Sigmoid colon (tissue), 7 donors: ENCODE results near the gene PDE6G. TPM values are rescaled to one million over a fixed set of nuclear protein-coding genes. Genes with fewer than 3 reads are reported as not detected.

Experiments used
- DNase-seq: peaks from one replicate; pipeline ENCODE4 v3.0.0-alpha.2; 2019
- H3K27ac ChIP-seq, 4 donors: fragments of 200-600 bp; sonication (generic); one replicate each; pipeline ENCODE4 v1.5.1; 2016 to 2019; ENCODE audit warnings: mild to moderate bottlenecking in 1 of 4
- H3K27me3 ChIP-seq, 3 donors: fragments of 200-600 bp; sonication (generic); one replicate each; pipeline ENCODE4 v1.5.1; 2019; ENCODE audit warnings: mild to moderate bottlenecking in 1 of 3
- H3K36me3 ChIP-seq, 4 donors: fragments of 200-600 bp; sonication (generic); one replicate each; pipeline ENCODE4 v1.5.1; 2016 to 2019
- H3K4me1 ChIP-seq, 4 donors: fragments of 200-600 bp; sonication (generic); one replicate each; pipeline ENCODE4 v1.5.1; 2017 to 2019
- H3K4me3 ChIP-seq, 4 donors: fragments of 200-600 bp; sonication (generic); one replicate each; pipeline ENCODE4 v1.5.1; 2017 to 2019; ENCODE audit warnings: mild to moderate bottlenecking in 2 of 4, moderate library complexity in 1 of 4
- H3K9me3 ChIP-seq, 4 donors: fragments of 200-600 bp in 3 of 4; sonication (generic) in 3 of 4; one replicate each; pipeline versions ENCODE4 v1.5.1 to v1.6.1; 2013 to 2019
- EP300 ChIP-seq, 4 donors: sonication (generic); formaldehyde crosslinking; IDR thresholded peaks; one replicate each; pipeline ENCODE4 v1.6.1; 2017; ENCODE audit warnings: antibody characterized with exemption in 4 of 4
- POLR2A ChIP-seq, 2 donors: fragments of 450-650 bp; IDR thresholded peaks; one replicate each; pipeline ENCODE4 v1.6.1; 2016; ENCODE audit warnings: antibody characterized with exemption in 2 of 2, mild to moderate bottlenecking in 2 of 2, moderate library complexity in 2 of 2
- POLR2AphosphoS5 ChIP-seq, 4 donors: sonication (generic); formaldehyde crosslinking; IDR thresholded peaks; one replicate each; pipeline ENCODE4 v1.6.1; 2017; ENCODE audit warnings: antibody characterized with exemption in 4 of 4
- WGBS, 2 donors: extraction: QIAGEN DNeasy Blood & Tissue Kit; methylation state at CpG; one replicate each; pipeline ENCODE4 v1.1.7; 2013; 5-methylcytosine and 5-hydroxymethylcytosine counted together
- intact Hi-C: fragments of 100-400 bp; cut with DNase I; formaldehyde crosslinking; loops from one replicate; pipeline ENCODE4 v1.15.1; 2023
- polyA plus RNA-seq, 3 donors: library from polyadenylated mRNA; stranded (reverse); fragments of 200-250 nt; gene quantifications; one replicate each; pipeline ENCODE4 v1.2.3, GENCODE V29; 2013
- total RNA-seq, 4 donors: library from RNA; depleted of rRNA; stranded (reverse); fragments of >200 nt; gene quantifications; one replicate each; pipeline ENCODE4 v1.1.0, GENCODE V29; 2016
- TF ChIP-seq, protein P1 (sequence below), 4 experiments: fragments of 450-650 bp in 3 of 4; fragments of 200-600 bp in 1 of 4; IDR thresholded peaks; one replicate each; pipeline ENCODE4 v1.5.1; 2016 to 2019; ENCODE audit warnings: antibody characterized with exemption in 4 of 4, mild to moderate bottlenecking in 3 of 4, moderate library complexity in 2 of 4
- donor health status: healthy with polysubstance abuse.
- donor health status: Bipolar disorder and iron deficiency.
- donor health status: healthy.

Gene PDE6G
- total and polyA plus RNA-seq, 7 donors = 2.3 to 4.4 (median 3.7) TPM; not detected in 4

DNA sequence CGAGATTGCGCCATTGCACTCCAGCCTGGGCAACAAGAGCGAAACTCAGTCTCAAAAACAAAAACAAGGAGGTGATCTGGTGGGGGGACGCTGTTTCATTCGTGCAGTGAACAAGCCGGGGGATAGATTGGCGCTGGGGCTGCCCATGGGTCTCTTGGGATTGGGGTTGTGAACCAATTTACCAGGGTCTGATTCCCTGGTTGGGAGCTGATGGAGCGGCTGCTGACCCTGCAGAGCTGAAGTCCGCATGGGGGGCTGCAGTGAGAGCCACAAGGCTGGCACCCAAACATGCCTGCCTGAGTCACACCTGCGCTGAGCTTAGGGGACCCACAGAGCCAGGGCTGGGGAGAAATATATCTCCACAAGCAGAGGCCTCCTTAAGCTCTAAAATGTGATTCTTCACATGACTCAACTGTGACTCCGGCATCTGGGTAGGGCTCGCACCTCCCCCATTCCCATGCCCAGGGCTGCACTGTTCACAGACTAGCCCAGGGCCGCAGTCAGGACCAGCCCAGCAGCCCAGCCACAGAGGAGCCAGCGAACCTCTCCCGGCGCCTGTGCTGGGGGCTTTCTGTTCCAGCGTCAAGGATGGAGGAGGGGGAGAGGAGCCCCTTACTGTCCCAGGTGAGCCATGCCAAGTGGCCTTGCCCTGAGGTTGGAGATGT, 14.4 kb downstream of the PDE6G start:
- no peak overlapping the region for H3K27ac ChIP-seq
- intact Hi-C loops = no loop called here

DNA sequence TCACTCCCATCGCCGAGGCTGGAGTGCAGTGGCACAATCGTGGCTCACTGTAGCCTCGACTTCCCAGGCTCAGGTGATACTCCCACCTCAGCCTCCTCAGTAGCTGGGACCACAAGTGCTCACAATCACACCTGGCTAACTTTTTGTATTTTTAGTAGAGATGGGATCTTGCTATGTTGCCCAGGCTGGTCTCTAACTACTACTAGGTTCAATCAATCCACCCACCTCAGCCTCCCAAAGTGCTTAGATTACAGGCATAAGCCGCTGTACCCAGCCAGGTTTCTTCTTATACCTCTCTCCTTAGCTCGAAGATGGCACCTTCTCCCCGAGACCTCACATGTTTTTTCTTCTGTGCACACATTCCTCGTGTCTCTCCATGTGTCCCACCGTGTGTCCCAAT, 16.3 kb downstream of the PDE6G start:
- peaks cover 3 to 20% (median 15%) of the 10 kb centered on the region in 4 donors for H3K4me1 ChIP-seq
- H3K27me3 ChIP-seq = no peaks in the 10 kb centered on the region
- WGBS, 2 donors = 93 to 95% methylated on average over 9 of the region's 9 CpGs
- H3K4me3 ChIP-seq = no peak overlapping the region
- no peak for DNase-seq
- no peaks in the 10 kb centered on the region for H3K36me3 ChIP-seq
- intact Hi-C loops = no loop called here
- no peak overlapping the region for H3K27ac ChIP-seq
- no peaks in the 10 kb centered on the region for H3K9me3 ChIP-seq
- TF ChIP-seq, protein P1, sequence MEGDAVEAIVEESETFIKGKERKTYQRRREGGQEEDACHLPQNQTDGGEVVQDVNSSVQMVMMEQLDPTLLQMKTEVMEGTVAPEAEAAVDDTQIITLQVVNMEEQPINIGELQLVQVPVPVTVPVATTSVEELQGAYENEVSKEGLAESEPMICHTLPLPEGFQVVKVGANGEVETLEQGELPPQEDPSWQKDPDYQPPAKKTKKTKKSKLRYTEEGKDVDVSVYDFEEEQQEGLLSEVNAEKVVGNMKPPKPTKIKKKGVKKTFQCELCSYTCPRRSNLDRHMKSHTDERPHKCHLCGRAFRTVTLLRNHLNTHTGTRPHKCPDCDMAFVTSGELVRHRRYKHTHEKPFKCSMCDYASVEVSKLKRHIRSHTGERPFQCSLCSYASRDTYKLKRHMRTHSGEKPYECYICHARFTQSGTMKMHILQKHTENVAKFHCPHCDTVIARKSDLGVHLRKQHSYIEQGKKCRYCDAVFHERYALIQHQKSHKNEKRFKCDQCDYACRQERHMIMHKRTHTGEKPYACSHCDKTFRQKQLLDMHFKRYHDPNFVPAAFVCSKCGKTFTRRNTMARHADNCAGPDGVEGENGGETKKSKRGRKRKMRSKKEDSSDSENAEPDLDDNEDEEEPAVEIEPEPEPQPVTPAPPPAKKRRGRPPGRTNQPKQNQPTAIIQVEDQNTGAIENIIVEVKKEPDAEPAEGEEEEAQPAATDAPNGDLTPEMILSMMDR (IDR thresholded peaks at IDR 0.05) = no peak
- TF ChIP-seq POLR2AphosphoS5 (IDR thresholded peaks at IDR 0.05) (no peak), EP300 (IDR thresholded peaks at IDR 0.05) (no peak), POLR2A (IDR thresholded peaks at IDR 0.05) (no peak)

More for the DNA sequence above, 14.4 kb downstream of the PDE6G start:
- WGBS, 2 donors = 93 to 96% methylated on average over 15 to 17 of the region's 17 CpGs
- no peak for DNase-seq
- H3K4me3 ChIP-seq = no peak overlapping the region
- no peaks in the 10 kb centered on the region for H3K36me3 ChIP-seq
- H3K4me1 ChIP-seq = peaks cover 0 to 7% (median 4%) of the 10 kb centered on the region in 4 donors
- TF ChIP-seq POLR2AphosphoS5 (IDR thresholded peaks at IDR 0.05) (no peak), POLR2A (IDR thresholded peaks at IDR 0.05) (no peak), EP300 (IDR thresholded peaks at IDR 0.05) (no peak)
- TF ChIP-seq, protein P1 (IDR thresholded peaks at IDR 0.05) = no peak
- H3K9me3 ChIP-seq = no peaks in the 10 kb centered on the region
- H3K27me3 ChIP-seq = peaks cover 0 to 2% (median 0%) of the 10 kb centered on the region in 3 donors

DNA sequence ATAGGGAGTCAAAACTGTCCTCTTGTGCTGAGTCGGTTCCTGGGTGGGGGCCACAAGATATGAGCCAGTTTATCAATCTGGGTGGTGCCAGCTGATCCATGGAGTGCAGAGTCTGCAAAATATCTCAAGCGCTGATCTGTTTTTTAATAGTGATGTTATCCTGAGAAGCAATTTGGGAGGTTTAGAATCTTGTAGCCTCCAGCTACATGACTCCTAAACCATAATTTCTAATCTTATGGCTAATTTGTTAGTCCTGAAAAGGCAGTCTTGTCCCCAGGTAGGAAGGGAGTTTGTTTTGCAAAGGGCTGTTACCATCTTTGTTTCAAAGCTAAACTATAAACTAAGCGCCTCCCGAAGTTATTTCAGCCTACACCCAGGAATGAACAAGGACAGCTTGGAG, 17.7 kb downstream of the PDE6G start:
- H3K27ac ChIP-seq = no peak overlapping the region
- TF ChIP-seq EP300 (IDR thresholded peaks at IDR 0.05) (no peak), POLR2A (IDR thresholded peaks at IDR 0.05) (no peak), POLR2AphosphoS5 (IDR thresholded peaks at IDR 0.05) (no peak)
- TF ChIP-seq, protein P1 (IDR thresholded peaks at IDR 0.05) = no peak
- intact Hi-C loops = loop anchor here (5.0 kb wide), 1 partner anchor 44 kb away; the partner anchor contains the start of genes ARL16 and HGS
- peaks cover 3 to 32% (median 27%) of the 10 kb centered on the region in 4 donors for H3K4me1 ChIP-seq
- no peak overlapping the region for H3K4me3 ChIP-seq
- H3K36me3 ChIP-seq = no peaks in the 10 kb centered on the region
- no peaks in the 10 kb centered on the region for H3K9me3 ChIP-seq
- no peak for DNase-seq
- WGBS, 2 donors = 52 to 87% methylated on average over 4 of the region's 4 CpGs
- H3K27me3 ChIP-seq = no peaks in the 10 kb centered on the region

DNA sequence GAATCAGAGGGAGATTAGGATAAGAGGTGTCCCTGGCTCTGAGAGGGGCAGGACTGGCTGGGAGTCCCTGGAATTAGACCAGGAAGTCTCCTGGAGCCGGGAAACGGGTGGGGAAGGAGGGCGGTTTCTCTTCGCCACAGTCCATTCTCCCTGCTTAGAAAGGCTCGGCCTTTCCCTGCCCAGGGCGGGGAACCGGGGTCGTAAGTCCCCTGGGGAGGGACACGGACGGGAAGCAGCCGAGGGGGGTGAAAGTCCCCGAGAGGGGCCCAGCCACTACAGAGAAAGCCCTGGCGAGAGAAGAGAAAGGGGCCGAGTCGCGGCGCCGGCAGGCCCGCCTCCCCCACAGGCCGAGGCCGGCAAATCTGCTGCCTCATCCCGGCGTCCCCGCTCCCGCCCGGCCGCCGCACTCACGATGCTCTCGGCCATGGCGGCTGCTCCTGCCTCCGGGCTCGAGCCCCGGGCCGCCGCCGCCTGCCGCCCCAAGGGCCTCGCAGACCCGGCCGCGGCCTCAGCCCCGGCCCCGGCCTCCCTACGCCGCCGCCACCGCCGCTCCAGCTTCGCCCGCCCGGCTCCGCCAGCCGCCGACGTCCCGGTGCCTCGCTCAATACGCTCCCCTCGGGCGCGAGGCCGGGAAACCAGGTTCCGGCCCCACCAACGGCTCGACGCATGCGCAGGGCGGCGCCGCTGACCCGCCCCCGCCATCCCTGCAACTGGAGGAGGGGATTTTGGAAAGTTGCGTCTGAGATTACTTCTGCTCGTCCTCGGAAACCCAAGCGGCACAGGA, 19.6 kb downstream of the PDE6G start, which contains the start of the genes NPLOC4 and TSPAN10:
NPLOC4 (minus strand) TSS at position 608 of the 784 bp plus-strand sequence; CDS start at position 426, 182 bp downstream.
TSPAN10 (plus strand) TSS at position 692 of the 784 bp plus-strand sequence. CDS start 5,217 bp downstream, outside the sequence.
- WGBS, 2 donors = 1% methylated on average over 77 of the region's 77 CpGs
- TF ChIP-seq EP300 (IDR thresholded peaks at IDR 0.05) = no peak
- peak; percentile 84 to 95 (median 90) for TF ChIP-seq POLR2AphosphoS5 (IDR thresholded peaks at IDR 0.05)
- TF ChIP-seq, protein P1 (IDR thresholded peaks at IDR 0.05) = no peak
- no peak for TF ChIP-seq POLR2A (IDR thresholded peaks at IDR 0.05)
- Histone ChIP-seq H3K36me3 (no peaks in the 10 kb centered on the region), H3K27me3 (no peaks in the 10 kb centered on the region), H3K27ac (peak within 1 kb of the TSS; percentile 86 to 95 (median 90)), H3K4me3 (peak within 1 kb of the TSS; percentile 75 to 95 (median 82)), H3K4me1 (peaks cover 3 to 34% (median 31%) of the 10 kb centered on the region in 4 donors), H3K9me3 (no peaks in the 10 kb centered on the region)
- intact Hi-C loops = loop anchor here (2.0 to 5.0 kb wide), 2 partner anchors 30 to 46 kb away; partner anchors contain the start of genes ARL16, CCDC137, HGS and OXLD1
- DNase-seq = peak; percentile 94
